Esophagus muscularis mucosa (tissue), 3 donors: Measurements from ENCODE around the gene DNAH11.

Experiments used
- POLR2A ChIP-seq: fragments of 450-650 bp; IDR thresholded peaks from one replicate; pipeline ENCODE4 v1.6.1; 2017; ENCODE audit warnings: antibody characterized with exemption, moderate library complexity, mild to moderate bottlenecking, low read depth
- TF ChIP-seq, protein P1 (sequence below), 3 experiments: fragments of 200-600 bp in 2 of 3; fragments of 450-650 bp in 1 of 3; sonication (generic) in 2 of 3; IDR thresholded peaks; one replicate each; pipeline ENCODE4 v1.5.1; 2017 to 2019; ENCODE audit warnings: antibody characterized with exemption in 3 of 3, mild to moderate bottlenecking in 2 of 3, moderate library complexity in 1 of 3

- TF ChIP-seq, protein P1, sequence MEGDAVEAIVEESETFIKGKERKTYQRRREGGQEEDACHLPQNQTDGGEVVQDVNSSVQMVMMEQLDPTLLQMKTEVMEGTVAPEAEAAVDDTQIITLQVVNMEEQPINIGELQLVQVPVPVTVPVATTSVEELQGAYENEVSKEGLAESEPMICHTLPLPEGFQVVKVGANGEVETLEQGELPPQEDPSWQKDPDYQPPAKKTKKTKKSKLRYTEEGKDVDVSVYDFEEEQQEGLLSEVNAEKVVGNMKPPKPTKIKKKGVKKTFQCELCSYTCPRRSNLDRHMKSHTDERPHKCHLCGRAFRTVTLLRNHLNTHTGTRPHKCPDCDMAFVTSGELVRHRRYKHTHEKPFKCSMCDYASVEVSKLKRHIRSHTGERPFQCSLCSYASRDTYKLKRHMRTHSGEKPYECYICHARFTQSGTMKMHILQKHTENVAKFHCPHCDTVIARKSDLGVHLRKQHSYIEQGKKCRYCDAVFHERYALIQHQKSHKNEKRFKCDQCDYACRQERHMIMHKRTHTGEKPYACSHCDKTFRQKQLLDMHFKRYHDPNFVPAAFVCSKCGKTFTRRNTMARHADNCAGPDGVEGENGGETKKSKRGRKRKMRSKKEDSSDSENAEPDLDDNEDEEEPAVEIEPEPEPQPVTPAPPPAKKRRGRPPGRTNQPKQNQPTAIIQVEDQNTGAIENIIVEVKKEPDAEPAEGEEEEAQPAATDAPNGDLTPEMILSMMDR (IDR thresholded peaks at IDR 0.05): no peak
- TF ChIP-seq POLR2A: no peak
Measured at GRCh38 chr7:21616796-21617436, 74.1 kb downstream of the DNAH11 start.
